Endodermal cell (in vitro differentiated cells): ENCODE results near the gene EXD3. TPM values are rescaled to one million over a fixed set of nuclear protein-coding genes. Genes with fewer than 3 reads are reported as not detected.

Experiments
- DNase-seq: peaks from one replicate; pipeline ENCODE4 v3.0.0-alpha.2; 2017
- H3K27ac ChIP-seq: 2 replicates; pipeline ENCODE4 v1.5.1; 2013; ENCODE audit warnings: mild to moderate bottlenecking, low read depth, low read length, moderate library complexity
- H3K27me3 ChIP-seq: 2 replicates; pipeline ENCODE4 v1.6.1; 2013; ENCODE audit warnings: mild to moderate bottlenecking, low read length, moderate library complexity; ENCODE audit not compliant: insufficient read depth, control insufficient read depth, poor library complexity, severe bottlenecking
- H3K36me3 ChIP-seq: 2 replicates; pipeline ENCODE4 v1.7.0; 2013; ENCODE audit warnings: mild to moderate bottlenecking, low read length, moderate library complexity; ENCODE audit not compliant: control insufficient read depth, insufficient read depth
- H3K4me1 ChIP-seq: one replicate; pipeline ENCODE4 v1.7.0; 2013; ENCODE audit warnings: low read length; ENCODE audit not compliant: control insufficient read depth, insufficient read depth
- H3K4me3 ChIP-seq: 2 replicates; pipeline ENCODE4 v1.5.1; 2013; ENCODE audit warnings: mild to moderate bottlenecking, low read length, moderate library complexity
- H3K9ac ChIP-seq: 2 replicates; pipeline ENCODE4 v1.6.1; 2013; ENCODE audit warnings: mild to moderate bottlenecking, low read length, moderate library complexity; ENCODE audit not compliant: poor library complexity, severe bottlenecking; ENCODE audit errors: extremely low read depth
- H3K9me3 ChIP-seq: 2 replicates; pipeline ENCODE4 v1.6.1; 2013; ENCODE audit warnings: mild to moderate bottlenecking, low read length, moderate library complexity; ENCODE audit not compliant: control insufficient read depth
- H3K27ac Mint-ChIP-seq: 2 replicates; pipeline ENCODE4 v1.8.0; 2020; ENCODE audit warnings: mixed read lengths
- H3K27me3 Mint-ChIP-seq: 2 replicates; pipeline ENCODE4 v1.8.0; 2021; ENCODE audit warnings: mild to moderate bottlenecking, mixed read lengths; ENCODE audit not compliant: insufficient read depth
- H3K36me3 Mint-ChIP-seq: 2 replicates; pipeline ENCODE4 v1.8.0; 2020; ENCODE audit warnings: low read depth, mixed read lengths
- H3K4me1 Mint-ChIP-seq: 2 replicates; pipeline ENCODE4 v1.8.0; 2020; ENCODE audit warnings: mixed read lengths
- H3K4me3 Mint-ChIP-seq: 2 replicates; pipeline ENCODE4 v1.8.0; 2020; ENCODE audit warnings: mild to moderate bottlenecking, moderate library complexity, mixed read lengths
- H3K9me3 Mint-ChIP-seq: 2 replicates; pipeline ENCODE4 v1.8.0; 2020; ENCODE audit warnings: mild to moderate bottlenecking, mixed read lengths
- WGBS, 2 experiments: methylation state at CpG; one replicate each; pipeline versions ENCODE4 v1.1.5 to v1.1.7; 2013; ENCODE audit warnings: missing lambda C conversion rate in 2 of 2, mixed read lengths in 1 of 2; ENCODE audit not compliant: insufficient coverage in 1 of 2, insufficient read length in 1 of 2; 5-methylcytosine and 5-hydroxymethylcytosine counted together
- total RNA-seq, 2 donors: library from RNA; stranded (reverse); fragmentation: NEBNext Ultra II Directional in 1 of 2; extraction: Animal tissue kit (Norgen Biotek cat#: 25700) in 1 of 2; gene quantifications; 2 replicates in 1 of 2; 3 replicates in 1 of 2; pipeline ENCODE4 v1.2.1, GENCODE V29; 2021
- TF ChIP-seq, protein P1 (sequence below): fragments of 200-600 bp; sonication (generic); conservative IDR thresholded peaks from 2 replicates; pipeline ENCODE4 v1.5.0; 2021; ENCODE audit warnings: antibody characterized with exemption, mild to moderate bottlenecking

The EXD3 gene
- total RNA-seq, 2 donors from 2014 or later = 15.5 to 31.0 TPM

DNA sequence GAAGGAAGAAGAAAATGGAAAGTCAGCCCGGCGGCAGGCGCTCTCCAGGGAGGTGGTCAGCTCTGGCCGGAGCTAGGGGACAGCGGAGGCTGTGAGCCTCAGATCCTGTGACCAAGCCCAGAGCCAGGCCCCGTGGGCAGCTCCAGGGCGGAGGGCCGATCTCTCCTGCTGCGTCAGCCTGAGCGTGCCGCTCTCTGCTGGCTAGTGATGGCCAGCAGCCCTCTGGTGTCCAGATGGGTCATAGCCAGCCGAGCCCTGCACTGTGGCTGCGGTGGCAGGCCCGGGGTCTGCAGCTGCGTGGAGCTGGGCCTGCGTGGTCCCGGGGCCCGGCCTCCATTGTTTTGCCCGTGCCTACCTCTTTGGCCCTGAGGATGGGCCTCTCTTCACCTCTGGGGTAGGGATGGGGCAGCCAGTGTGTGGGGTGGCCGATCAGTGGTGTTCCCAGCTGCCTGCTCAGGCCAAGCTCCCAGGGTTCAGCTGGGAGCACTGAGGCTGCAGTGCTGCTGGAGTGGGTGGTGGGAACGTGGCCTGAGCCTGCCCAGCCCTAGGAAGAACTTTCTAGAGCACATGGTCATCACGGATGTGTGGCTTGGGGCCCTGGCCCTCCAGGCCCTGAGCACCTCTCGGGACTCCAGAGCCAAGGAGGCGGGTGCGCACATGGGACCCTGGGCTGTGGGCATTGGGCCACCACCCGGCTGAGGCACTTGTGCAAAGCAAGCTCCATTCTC, 103.8 kb downstream of the EXD3 start:
- no peaks in the 10 kb centered on the region for H3K27me3 ChIP-seq
- H3K4me3 ChIP-seq = no peak overlapping the region
- TF ChIP-seq, protein P1, sequence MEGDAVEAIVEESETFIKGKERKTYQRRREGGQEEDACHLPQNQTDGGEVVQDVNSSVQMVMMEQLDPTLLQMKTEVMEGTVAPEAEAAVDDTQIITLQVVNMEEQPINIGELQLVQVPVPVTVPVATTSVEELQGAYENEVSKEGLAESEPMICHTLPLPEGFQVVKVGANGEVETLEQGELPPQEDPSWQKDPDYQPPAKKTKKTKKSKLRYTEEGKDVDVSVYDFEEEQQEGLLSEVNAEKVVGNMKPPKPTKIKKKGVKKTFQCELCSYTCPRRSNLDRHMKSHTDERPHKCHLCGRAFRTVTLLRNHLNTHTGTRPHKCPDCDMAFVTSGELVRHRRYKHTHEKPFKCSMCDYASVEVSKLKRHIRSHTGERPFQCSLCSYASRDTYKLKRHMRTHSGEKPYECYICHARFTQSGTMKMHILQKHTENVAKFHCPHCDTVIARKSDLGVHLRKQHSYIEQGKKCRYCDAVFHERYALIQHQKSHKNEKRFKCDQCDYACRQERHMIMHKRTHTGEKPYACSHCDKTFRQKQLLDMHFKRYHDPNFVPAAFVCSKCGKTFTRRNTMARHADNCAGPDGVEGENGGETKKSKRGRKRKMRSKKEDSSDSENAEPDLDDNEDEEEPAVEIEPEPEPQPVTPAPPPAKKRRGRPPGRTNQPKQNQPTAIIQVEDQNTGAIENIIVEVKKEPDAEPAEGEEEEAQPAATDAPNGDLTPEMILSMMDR = peak; percentile 70
- Mint-ChIP-seq H3K36me3 (no peaks in the 10 kb centered on the region), H3K9me3 (peaks cover 1% of the 10 kb centered on the region), H3K27ac (no peak overlapping the region), H3K4me3 (no peak overlapping the region), H3K4me1 (peaks cover 2% of the 10 kb centered on the region), H3K27me3 (no peaks in the 10 kb centered on the region)
- no peak overlapping the region for H3K27ac ChIP-seq
- peaks cover 5% of the 10 kb centered on the region for H3K4me1 ChIP-seq
- WGBS, 2 experiments = 85 to 88% methylated on average over 9 to 26 of the region's 26 CpGs
- H3K9me3 ChIP-seq = no peaks in the 10 kb centered on the region
- H3K36me3 ChIP-seq = no peaks in the 10 kb centered on the region
- no peak overlapping the region for H3K9ac ChIP-seq
- DNase-seq = peak; percentile 82

DNA sequence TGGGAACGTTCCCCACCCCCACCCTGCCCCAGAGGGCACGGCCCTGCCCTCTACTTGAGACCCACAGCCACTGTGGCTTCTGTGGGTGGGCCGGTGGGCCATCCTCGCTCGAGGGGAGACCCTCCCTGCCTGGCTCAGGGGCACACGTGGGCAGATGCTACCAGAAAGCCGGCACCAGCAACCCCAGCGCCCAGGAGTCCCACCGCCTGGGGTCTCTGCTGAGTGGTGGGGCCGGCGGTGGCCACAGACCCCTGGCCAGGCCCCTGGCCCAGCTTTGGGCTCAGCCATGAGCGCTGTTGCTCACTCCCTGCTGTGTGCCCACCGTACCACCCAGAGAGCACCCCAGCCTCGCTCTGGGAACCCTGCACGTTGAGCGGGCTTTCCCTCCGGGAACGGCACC, 104.4 kb downstream of the EXD3 start:
- 92 to 96% methylated on average over 8 to 18 of the region's 18 CpGs for WGBS, 2 experiments
- H3K27ac Mint-ChIP-seq = no peak overlapping the region
- TF ChIP-seq, protein P1 = no peak
- H3K9me3 Mint-ChIP-seq = peaks cover 1% of the 10 kb centered on the region
- Histone ChIP-seq H3K4me1 (peaks cover 5% of the 10 kb centered on the region), H3K27ac (no peak overlapping the region), H3K9ac (no peak overlapping the region), H3K9me3 (no peaks in the 10 kb centered on the region), H3K27me3 (no peaks in the 10 kb centered on the region), H3K36me3 (no peaks in the 10 kb centered on the region), H3K4me3 (no peak overlapping the region)
- H3K36me3 Mint-ChIP-seq = no peaks in the 10 kb centered on the region
- DNase-seq = peak; percentile 45
- no peak overlapping the region for H3K4me3 Mint-ChIP-seq
- no peaks in the 10 kb centered on the region for H3K27me3 Mint-ChIP-seq
- peaks cover 2% of the 10 kb centered on the region for H3K4me1 Mint-ChIP-seq

GRCh38 chr9:137317718-137318511, 105.0 kb downstream of the EXD3 start:
- TF ChIP-seq, protein P1 = no peak
- Histone ChIP-seq H3K4me3 (no peak overlapping the region), H3K27ac (peak overlapping the region; percentile 38), H3K27me3 (no peaks in the 10 kb centered on the region), H3K4me1 (peaks cover 5% of the 10 kb centered on the region), H3K36me3 (no peaks in the 10 kb centered on the region), H3K9ac (no peak overlapping the region), H3K9me3 (no peaks in the 10 kb centered on the region)
- no peak overlapping the region for H3K4me3 Mint-ChIP-seq
- H3K36me3 Mint-ChIP-seq = no peaks in the 10 kb centered on the region
- H3K9me3 Mint-ChIP-seq = peaks cover 1% of the 10 kb centered on the region
- H3K27me3 Mint-ChIP-seq = no peaks in the 10 kb centered on the region
- H3K4me1 Mint-ChIP-seq = peaks cover 2% of the 10 kb centered on the region
- WGBS, 2 experiments = 91 to 95% methylated on average over 13 to 24 of the region's 24 CpGs
- no peak overlapping the region for H3K27ac Mint-ChIP-seq
- peak; percentile 47 for DNase-seq
